NCI-H345 treated with DMSO at 0.1 percent for 48 hours (cell line): ENCODE data around the gene ABCC6.
"Not testable (repeated sequence)": the region's sequence is repeated elsewhere in the genome, so short reads cannot be mapped to it uniquely, and the experiment has no call there.

Source experiments
- DNase-seq: peaks from one replicate; lab custom pipeline; 2025; ENCODE audit not compliant: unreplicated experiment; lab: John Stamatoyannopoulos, UW

Gene ABCC6

GRCh38 chr16:16223662-16224241 lies 458 bp upstream of the ABCC6 start:
- not testable (repeated sequence) for DNase-seq

DNA sequence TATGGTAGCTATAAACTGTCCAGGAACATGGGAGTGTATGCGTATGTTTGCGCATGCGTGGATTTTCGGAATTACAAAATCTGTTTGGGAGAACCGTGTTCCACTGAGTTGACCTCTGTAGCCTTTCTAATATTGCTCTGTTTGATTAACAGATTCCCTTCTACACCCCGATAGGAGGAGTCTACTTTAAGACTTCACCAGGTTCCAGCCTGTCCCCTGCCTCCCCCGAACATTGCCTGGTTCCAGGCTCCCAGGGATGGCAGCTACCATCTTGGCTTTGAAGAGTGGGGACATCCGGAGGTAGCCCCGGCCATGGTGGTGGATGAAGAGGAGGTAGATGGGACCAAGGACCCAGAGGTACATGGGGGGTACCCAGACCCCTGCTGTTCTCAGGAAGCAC lies 1.9 kb downstream of the ABCC6 start:
- DNase-seq, result not testable (repeated sequence)

DNA sequence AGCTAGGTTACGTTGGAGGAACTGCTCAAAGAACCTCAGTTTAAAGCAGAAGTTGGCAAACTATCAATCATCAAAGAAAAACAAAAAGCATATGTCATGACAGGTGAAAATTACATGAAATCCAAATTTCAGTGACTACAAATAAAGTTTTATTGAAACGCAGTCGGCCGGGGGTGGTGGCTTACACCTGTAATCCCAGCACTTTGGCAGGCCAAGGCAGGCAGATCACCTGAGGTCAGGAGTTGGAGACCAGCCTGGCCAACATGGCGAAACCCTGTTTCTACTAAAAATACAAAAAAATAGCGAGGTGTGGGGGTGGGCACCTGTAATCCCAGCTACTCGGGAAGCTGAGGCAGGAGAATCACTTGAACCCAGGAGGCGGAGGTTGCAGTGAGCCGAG lies 2.8 kb downstream of the ABCC6 start:
- DNase-seq, result not testable (repeated sequence)

- not testable (repeated sequence) for DNase-seq
Measured at GRCh38 chr16:16218787-16219186, 4.5 kb downstream of the ABCC6 start.

GRCh38 chr16:16218349-16218748 lies 4.9 kb downstream of the ABCC6 start:
- DNase-seq, result not testable (repeated sequence)

GRCh38 chr16:16213863-16214293 lies 9.4 kb downstream of the ABCC6 start:
- DNase-seq, result not testable (repeated sequence)

- not testable (repeated sequence) for DNase-seq
Measured at GRCh38 chr16:16211404-16211803, 11.9 kb downstream of the ABCC6 start.

- DNase-seq, result not testable (repeated sequence)
Measured at GRCh38 chr16:16208461-16208860, 14.8 kb downstream of the ABCC6 start.

GRCh38 chr16:16207787-16208334 lies 15.4 kb downstream of the ABCC6 start:
- not testable (repeated sequence) for DNase-seq

DNA sequence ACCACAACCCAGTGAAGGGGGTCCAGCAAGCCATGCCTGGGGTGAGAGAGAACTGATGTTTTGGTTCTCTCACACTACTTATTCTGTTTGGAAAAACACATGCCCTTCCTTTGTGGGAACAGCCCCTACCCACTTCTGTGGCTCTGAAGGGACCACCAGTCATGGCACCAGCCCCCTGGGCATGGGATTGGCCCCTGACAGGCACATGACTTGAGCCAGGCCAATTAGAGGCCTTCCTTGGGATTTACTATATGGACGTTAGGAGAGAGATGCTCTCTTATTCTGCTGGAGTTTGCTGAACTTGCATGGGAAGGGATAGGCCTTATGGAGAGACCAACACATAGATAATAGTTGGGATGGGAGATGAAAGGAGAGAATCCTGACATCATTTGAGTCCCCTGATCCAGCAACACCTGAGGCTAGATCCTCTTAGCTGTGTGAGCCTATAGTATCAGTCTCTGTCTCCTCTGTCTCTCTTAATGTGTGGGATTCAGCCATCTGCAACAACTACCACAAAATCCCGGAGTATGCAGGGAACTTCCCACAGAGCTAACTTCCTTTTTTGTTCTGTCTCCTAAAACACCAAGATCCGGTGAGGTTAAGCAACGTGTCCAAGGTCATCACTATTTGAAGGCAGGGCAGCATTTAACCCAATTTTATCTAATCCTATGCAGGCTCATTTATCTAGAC lies 16.1 kb downstream of the ABCC6 start:
- not testable (repeated sequence) for DNase-seq

DNA sequence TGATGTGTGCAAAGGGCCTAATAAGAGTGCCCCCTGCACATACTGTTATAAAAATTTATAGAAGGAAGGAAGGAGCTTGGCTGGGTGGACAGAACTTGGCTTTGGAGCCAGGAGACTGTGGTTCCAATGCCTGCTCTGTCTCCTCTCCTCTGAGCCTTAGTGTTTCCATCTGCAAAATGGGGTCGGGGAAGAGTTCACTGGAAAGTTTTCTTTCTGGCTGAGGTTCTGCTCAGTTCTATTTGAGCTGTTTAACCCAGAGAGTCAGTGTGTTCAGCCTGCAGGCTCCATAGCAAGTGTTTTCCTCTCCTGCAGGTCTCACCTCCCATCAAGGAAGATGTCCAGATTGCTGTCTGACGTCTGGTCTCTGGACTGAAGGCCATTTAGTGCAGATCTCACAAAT lies 17.4 kb downstream of the ABCC6 start:
- not testable (repeated sequence) for DNase-seq

GRCh38 chr16:16204552-16204951 lies 18.7 kb downstream of the ABCC6 start:
- not testable (repeated sequence) for DNase-seq

GRCh38 chr16:16203494-16203893 lies 19.8 kb downstream of the ABCC6 start:
- DNase-seq, result not testable (repeated sequence)

DNA sequence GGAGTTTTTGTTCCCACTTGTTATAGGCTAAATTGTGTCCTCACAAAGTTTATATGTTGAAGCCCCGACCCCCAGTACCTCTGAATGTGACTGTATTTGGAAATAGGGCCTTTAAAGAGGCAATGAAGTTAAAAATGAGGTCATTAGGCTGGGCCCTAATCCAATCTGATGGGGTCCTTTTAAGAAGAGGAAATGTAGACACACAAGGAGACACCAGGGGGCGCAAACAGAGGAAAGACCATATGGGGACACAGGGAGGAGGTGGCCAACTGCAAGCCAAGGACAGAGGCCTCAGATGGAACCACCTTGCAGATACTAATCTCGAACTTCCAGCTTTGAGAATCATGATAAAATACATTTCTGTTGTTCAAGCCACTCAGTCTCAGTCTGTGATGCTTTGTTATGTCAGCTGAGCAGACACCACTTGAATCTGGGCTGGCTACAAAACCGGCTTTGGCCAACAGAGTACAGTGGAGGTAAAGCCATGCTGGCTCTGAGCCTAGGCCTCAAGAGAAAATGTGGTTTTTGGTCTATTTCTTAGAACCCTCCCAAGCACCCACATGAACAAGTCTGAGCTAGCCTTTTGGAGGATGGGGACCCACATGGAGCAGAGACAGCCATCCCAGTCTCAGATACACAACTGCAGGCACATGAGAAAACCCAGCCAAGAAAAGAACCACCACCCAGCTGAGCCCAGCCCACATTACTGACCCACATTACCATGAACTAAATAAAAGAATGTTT lies 20.7 kb downstream of the ABCC6 start:
- DNase-seq, result not testable (repeated sequence)

DNA sequence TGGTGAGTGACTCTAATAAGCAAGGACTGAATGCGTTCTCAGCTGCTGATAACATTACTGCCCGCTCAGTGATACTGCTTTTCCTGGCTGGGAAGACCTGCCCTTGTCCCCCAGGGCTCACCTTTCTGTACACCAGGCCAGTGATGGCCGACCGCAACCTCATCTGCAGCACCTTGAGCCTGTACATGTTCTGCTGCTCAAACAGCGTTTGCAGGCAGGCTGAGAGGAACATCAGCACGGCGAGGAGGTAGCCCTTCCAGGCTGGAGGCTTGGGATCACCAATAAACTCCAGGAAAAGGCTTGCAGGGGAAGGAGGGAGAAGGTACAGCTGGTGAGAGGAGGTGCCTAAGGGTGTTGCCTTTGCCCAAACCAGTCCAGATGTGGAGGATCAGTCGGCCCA lies 21.4 kb downstream of the ABCC6 start:
- DNase-seq, result not testable (repeated sequence)

DNA sequence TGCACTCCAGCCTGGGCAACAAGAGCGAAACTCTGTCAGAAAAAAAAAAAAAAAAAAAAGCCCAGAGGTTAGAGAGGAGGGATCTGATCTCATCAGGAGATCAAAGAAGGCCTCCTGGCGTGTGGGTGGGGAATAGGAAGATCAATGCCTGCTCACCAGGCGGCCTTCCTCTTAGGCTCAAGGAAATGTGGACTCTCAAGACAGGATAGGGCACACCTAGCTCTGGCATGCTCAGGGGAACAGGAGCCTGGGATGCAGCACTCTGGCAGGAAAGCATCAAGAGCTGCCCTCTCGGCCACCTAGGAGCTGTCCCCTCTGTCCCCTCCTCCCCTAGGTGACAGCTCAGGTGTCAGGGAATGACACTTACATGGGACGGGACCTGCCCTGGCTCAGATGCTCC lies 22.9 kb downstream of the ABCC6 start:
- DNase-seq, result not testable (repeated sequence)

GRCh38 chr16:16199428-16199827 lies 23.9 kb downstream of the ABCC6 start:
- not testable (repeated sequence) for DNase-seq

GRCh38 chr16:16197966-16198365 lies 25.3 kb downstream of the ABCC6 start:
- no peak for DNase-seq

- no peak for DNase-seq
Measured at GRCh38 chr16:16197331-16197730, 26.0 kb downstream of the ABCC6 start.

DNA sequence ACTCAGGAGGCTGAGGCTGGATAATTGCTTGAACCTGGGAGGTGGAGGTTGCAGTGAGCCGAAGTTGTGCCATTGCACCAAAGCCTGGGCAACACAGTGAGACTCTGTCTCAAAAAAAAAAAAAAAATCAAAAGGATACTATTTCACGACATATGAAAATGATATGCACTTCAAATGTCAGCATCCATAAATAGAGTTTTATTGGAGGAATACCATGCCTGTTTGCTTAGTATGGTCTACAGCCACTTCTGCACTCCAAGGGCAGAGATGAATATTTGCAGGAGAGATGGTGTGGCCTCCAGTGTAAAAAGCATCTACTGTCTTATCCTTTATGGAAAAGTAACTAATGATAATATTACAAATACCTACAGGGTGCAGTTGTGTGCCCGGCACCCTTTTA lies 27.2 kb downstream of the ABCC6 start:
- no peak for DNase-seq

- no peak for DNase-seq
Measured at GRCh38 chr16:16191493-16192167, 31.7 kb downstream of the ABCC6 start.
